Fibroblast of peridontal ligament (primary cell): ENCODE results near the gene DCAF17.
"Not testable (repeated sequence)": the region's sequence is repeated elsewhere in the genome, so short reads cannot be mapped to it uniquely, and the experiment has no call there.

Experiments used
- DNase-seq: peaks from one replicate; pipeline ENCODE4 v3.0.0-alpha.2; 2010; ENCODE audit errors: extremely low read depth

DCAF17 gene

GRCh38 chr2:171410624-171411023 lies 23.4 kb upstream of the DCAF17 start:
- DNase-seq = no peak

GRCh38 chr2:171411214-171411613 lies 22.8 kb upstream of the DCAF17 start:
- no peak for DNase-seq

GRCh38 chr2:171411791-171412483 lies 22.1 kb upstream of the DCAF17 start:
- no peak for DNase-seq

- DNase-seq = no peak
Measured at GRCh38 chr2:171412571-171413175, 21.4 kb upstream of the DCAF17 start.

GRCh38 chr2:171414645-171415044 lies 19.4 kb upstream of the DCAF17 start:
- DNase-seq = not testable (repeated sequence)

GRCh38 chr2:171416009-171416926 lies 17.8 kb upstream of the DCAF17 start:
- peak; percentile 98 for DNase-seq

- DNase-seq = no peak
Measured at GRCh38 chr2:171419333-171419732, 14.7 kb upstream of the DCAF17 start.

GRCh38 chr2:171420728-171421563 lies 13.1 kb upstream of the DCAF17 start:
- DNase-seq = no peak

GRCh38 chr2:171422710-171423495 lies 11.1 kb upstream of the DCAF17 start:
- DNase-seq = not testable (repeated sequence)

GRCh38 chr2:171430516-171431410 lies 3.3 kb upstream of the DCAF17 start:
- no peak for DNase-seq

GRCh38 chr2:171431677-171432167 lies 2.3 kb upstream of the DCAF17 start:
- DNase-seq = no peak

GRCh38 chr2:171432206-171432968 lies 1.6 kb upstream of the DCAF17 start:
- no peak for DNase-seq

GRCh38 chr2:171432969-171433762 lies 860 bp upstream of the DCAF17 start:
- peak; percentile 24 for DNase-seq

GRCh38 chr2:171433763-171434012 lies 338 bp upstream of the DCAF17 start, which contains the start of gene METTL8:
Gene METTL8, minus strand, starts transcription at chr2:171433990. Its CDS starts 41,805 bp downstream, at chr2:171392185.
- no peak for DNase-seq

GRCh38 chr2:171436307-171436706 lies 2.3 kb downstream of the DCAF17 start:
- DNase-seq = peak; percentile 77

- no peak for DNase-seq
Measured at GRCh38 chr2:171441470-171441869, 7.4 kb downstream of the DCAF17 start.

- DNase-seq = no peak
Measured at GRCh38 chr2:171447675-171448074, 13.6 kb downstream of the DCAF17 start.

GRCh38 chr2:171451074-171451473 lies 17.0 kb downstream of the DCAF17 start:
- no peak for DNase-seq
